ENCODE results near the gene POLE.
"Not testable (repeated sequence)": the region's sequence is repeated elsewhere in the genome, so short reads cannot be mapped to it uniquely, and the experiment has no call there.

The POLE gene

DNA sequence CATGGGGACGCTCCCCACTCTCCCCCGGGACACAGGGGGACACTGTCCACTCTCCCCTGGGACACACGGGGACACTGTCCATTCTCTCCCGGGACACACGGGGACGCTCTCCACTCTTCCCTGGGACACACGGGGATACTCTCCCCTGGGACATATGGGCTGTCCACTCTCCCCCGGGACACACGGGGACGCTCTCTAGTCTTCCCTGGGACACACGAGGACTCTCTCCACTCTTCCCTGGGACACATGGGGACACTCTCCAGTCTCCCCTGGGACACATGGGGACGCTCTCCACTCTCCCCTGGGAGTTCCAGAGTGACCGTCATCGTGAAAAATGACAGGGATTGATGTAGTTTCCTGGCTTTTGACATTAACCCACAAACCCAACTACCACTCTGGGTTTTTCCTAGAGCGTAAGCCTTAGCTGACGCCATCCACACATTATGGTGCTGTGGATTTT, 71.5 kb downstream of the POLE start:
- DNase-seq (ENCODE audit: low read depth in 2 of 2): no peak

DNA sequence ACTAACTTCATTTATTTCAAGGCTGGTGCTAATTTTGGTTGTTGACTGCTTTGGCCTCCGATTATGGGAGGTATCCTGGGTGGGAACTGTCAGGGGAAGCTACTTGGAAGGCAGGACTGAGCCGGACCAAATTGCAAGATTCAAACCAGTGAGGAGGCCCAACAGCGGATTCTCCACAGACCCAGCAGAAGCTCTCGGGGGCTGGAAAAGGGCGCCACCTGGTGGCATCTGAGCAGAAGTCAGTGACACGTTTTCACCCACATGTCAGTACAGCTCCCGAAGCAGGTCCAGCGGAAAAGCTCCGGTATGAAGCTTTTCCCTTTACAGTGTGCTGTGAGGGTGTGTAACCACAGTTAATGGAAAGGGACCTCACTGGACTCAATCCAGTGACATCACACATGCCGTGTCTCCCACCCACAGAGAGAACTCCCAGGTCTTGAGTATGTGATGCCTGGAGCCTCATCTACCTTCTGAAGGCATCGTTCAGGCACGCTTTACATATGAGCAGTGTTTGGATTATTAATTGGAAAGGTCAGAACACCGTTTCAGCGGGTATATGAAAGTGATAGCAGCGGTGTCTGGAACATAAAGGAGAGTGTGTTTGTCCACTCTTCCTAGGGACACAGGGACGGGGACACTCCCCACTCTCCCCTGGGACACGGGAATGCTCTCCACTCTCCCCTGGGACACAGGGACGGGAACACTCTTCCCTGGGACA, 72.1 kb downstream of the POLE start:
- DNase-seq (ENCODE audit: low read depth in 2 of 2): peak; percentile 61 to 62

DNA sequence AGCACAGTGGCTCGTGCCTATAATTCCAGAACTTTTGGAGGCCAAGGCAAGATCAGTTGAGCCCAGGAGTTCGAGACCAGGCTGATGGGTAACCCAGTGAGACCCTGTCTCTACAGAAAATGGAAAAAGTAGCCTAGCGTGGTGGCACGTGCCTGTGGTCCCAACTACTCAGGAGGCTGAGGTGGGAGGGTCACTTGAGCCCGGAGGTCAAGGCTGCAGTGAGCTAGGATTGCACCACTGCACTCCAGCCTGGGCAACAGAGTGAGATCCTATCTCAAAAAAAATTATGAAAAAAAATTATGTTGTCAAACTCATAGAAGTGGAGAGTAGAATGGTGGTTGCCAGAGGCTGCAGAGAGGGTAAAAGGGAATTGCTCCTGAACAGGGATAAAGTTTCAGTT, 73.1 kb downstream of the POLE start:
- DNase-seq (ENCODE audit: low read depth in 2 of 2): no peak

DNA sequence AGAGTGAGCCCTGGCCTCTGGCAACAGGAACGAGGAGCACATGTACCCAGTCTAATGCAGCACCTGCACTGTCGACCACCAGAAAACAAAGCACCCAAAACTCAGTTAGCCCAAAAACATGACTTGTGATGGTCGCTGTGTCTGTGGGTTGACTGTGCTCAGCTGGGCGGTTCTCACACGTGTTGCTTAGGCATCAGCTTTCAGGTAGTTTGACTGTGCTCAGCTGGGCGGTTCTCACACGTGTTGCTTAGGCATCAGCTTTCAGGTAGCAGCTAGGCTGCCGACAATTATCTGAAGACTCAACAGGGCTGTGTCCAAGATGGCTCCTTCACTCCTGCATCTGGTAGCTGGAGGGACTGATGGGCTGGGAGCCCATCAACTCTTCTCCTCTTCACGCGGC, 75.5 kb downstream of the POLE start:
- DNase-seq (ENCODE audit: low read depth in 2 of 2): no peak

DNA sequence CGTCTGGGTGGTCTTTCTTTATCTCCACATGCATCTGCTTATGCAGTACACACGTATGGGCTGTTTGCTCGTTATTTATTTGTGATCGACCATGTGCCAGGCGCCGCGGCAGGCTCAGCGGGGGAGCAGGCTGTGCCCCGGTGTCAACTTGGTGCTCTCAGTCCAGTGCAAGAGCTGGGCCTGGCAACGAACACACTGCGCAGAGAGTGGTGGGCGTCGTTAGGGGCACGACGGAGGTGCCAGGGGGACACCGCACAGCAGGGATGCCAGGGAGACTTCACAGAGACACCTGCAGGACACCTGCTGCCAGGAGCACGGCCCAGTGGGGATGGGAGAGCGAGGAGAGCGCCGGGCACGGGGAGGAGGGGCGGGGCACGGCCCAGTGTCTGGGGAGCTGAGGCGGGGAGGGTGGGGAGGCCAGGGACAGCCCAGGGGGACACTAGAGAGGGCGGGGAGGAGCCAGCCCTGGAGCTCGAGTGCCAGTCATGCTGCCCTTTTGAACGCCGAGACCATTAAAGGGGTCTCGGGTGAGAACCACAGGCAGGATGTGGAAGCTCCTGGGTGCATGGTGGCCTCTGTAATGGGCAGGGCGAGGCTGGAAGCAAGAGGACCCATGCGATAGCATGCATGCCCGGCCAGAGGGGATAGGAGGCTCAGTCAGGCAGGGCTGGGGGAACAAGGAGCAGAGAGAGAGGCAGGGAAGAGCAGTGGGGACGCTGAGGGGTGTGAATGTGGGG, 76.1 kb downstream of the POLE start:
- no peak for DNase-seq (ENCODE audit: low read depth in 2 of 2)

DNA sequence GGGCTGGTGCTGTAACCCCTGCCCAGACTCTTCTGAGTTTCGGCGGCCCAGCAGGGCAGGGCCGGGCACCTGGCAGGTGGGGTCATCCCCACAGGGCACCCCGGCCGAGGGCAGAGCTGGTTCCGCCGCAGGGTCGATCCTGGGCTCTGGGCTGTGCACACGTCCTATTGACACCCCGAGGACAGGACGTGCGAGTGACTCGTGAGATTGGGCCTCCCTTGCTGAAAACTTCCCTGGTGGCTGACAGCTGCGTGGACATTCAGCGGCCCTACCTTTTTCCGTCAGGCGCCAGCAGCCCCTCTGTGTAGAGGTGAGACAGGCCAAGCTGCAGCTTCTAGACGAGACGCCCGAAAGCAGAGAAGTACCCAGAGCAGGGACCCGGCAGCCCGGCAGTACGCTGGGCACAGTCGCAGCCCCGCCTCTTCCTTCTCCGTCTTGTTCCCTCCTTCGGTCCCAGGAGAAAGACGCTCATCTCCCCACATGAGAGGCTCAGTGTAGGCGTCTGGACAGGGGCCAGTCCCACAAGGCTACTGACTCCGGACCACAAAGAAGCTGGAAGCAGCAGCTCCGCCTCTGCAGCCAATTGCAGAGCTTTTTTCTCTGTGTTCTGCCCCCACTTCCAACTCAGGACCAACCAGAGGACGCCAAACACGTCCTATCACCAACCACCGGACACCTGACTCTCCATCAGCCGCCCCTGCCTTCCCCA, 76.9 kb downstream of the POLE start, which contains the start of gene LRCOL1:
Gene LRCOL1, minus strand, starts transcription at position 532 of the 709 bp plus-strand sequence. CDS start 4,331 bp downstream, outside the sequence.
- DNase-seq (ENCODE audit: low read depth in 2 of 2): no peak

DNA sequence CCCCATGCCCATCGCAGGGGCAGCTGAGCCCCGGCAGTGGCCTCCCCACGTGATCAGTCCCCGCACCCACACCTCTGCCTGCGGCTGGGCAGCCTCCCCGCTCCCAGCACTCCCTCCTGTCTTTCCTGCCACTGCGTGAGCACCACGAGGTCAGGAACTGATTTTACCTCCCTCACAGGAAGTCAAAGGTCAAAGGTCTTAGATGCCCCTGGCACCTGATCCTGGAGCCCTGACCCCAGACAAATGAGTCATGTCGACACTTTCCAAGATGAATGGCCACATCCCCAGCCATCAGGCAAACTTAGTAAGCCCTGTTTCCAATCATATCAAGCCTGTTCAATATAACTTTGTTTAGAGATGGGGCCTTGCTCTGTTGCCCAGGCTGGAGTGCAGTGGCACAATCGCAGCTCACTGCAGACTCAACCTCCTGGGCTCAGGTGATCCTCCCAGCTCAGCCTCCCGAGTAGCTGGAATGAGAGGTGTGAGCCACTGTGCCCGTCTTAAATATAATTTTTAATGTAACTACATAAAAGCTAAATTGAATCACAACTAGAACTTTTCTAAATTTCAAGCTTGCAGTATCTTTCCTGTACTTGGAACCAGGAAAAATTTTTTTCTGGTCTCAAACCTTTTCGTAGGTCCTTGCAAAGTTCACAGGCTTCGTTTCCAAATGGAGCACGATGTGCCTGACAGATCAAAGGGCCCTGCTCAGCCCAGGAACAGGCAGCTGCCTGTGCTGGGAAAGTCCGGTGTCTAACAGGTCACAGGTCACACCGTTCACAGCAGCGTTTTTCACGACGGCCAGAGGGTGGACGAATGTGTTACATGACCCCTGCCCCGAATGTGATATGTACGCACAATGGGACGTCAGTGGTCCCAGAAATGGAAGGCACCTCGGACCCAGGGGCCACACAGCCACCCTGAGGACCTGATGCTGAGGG, 78.6 kb downstream of the POLE start:
- no peak for DNase-seq (ENCODE audit: low read depth in 2 of 2)

DNA sequence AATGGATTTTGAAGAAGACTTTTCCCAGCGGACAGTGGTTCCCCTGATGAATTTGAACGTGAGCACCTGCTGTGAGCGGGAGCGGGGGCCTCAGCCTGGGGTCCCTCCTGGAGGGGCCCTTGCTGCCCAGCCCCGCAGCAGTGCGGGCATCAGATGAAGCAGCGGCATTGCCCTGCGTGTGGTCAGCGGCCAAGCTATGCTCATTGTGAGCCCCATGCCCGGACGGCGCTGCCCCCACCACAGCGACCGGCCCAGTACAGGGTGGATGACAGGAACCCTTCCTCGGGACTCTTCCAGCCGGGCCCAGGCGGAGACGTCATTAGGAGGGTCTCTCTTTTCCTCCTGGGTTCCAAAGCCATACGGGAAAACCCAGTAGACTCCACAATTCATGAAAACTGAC, 80.2 kb downstream of the POLE start:
- no peak for DNase-seq (ENCODE audit: low read depth in 2 of 2)

DNA sequence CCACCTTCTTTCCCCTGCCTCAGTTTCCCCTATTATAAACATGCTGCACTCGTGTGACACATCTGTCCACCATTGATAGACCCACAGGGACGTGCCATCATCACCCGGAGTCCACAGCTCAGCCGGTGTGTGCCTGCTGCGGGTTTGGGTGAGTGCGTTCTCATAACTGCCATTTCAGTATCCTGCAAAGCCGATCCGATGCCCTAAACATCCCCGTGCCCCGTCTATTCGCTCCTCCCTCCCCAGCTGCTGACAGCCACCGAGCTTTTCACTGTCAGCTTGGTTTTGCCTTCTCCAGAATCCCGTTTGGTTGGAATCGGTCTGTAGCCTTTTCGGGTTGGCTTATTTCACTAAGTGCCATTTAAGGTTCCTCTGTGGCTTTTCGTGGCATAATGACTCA, 80.7 kb downstream of the POLE start:
- DNase-seq (ENCODE audit: low read depth in 2 of 2): no peak

DNA sequence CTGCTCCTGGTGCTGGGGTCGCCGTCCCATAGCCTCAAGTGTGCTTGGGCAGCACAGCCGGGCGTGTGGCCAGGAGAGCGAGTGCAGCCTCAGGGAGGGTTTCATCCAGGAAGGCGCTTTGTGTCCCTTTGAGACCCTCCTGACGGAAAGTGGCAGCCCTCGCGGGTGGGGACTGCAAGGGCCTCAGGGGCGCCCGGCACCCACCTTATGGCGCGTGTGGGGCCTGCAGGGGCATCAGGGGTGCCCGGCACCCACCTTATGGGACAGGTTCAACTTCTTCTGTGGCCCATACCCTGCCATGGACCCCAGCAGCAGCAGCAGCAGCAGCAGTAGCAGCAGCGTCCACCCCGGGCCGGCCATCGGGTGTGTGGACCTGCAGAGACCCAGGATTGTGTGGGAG, 81.2 kb downstream of the POLE start:
- DNase-seq (ENCODE audit: low read depth in 2 of 2): no peak

DNA sequence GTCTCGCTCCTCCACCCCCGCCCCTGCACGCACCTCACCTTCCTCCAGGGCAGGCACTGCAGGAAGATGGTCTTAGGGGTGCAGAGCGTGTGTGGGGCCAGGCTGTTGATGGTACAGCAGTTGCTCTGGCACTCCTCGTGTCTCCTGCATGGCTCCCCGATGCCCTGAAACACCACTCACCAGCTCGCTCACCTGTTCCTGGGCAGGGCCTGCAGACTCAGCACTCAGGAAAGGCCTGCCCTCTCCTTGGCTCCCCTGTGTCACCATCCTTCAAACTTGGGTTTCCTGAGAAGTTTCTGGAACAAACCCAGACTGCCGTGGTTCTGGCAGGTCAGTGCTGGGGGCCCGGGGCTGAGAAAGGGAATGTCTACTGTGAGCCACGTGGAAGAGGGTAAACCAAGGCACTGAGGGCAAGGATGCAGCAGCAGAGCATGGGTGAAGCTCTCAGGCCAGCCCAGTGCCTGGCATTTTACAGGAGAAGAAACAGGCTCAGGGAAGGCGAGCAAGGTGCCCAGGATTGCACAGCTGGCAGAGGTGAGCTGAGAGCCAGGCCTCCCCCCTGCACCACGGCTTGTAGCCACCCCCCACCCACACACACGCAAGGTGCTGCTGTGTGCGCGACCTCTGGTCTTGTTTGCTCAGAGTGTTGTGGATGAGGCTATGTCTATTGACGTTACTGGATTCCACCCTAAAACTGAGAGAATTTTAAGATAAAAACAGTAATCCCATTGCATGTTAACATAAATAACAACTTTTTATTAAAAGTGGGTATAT, 82.3 kb downstream of the POLE start:
- no peak for DNase-seq (ENCODE audit: low read depth in 2 of 2)

DNA sequence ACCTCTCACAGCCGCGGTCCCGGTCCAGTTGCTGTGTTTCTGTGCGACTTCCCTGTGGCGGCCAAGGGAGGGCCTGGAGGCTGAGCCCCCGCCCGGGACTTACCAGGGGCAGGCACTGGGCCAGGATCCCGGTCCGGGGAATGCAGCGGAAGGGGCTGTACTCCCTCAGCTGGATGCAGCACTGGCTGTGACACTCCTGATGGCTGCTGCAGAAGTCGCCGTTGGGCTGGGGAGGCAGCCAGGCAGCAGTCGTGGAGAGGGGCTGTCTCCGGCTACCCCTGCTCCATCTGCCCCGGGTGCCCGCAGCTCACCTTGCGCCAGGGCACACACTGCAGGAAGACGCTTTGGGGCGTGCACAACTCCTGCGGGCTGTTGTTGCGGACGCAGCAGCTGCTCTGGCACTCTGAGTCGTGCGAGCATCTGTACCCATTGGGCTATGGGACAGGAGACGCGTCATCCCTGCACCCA, 83.0 kb downstream of the POLE start:
- DNase-seq (ENCODE audit: low read depth in 2 of 2): no peak

DNA sequence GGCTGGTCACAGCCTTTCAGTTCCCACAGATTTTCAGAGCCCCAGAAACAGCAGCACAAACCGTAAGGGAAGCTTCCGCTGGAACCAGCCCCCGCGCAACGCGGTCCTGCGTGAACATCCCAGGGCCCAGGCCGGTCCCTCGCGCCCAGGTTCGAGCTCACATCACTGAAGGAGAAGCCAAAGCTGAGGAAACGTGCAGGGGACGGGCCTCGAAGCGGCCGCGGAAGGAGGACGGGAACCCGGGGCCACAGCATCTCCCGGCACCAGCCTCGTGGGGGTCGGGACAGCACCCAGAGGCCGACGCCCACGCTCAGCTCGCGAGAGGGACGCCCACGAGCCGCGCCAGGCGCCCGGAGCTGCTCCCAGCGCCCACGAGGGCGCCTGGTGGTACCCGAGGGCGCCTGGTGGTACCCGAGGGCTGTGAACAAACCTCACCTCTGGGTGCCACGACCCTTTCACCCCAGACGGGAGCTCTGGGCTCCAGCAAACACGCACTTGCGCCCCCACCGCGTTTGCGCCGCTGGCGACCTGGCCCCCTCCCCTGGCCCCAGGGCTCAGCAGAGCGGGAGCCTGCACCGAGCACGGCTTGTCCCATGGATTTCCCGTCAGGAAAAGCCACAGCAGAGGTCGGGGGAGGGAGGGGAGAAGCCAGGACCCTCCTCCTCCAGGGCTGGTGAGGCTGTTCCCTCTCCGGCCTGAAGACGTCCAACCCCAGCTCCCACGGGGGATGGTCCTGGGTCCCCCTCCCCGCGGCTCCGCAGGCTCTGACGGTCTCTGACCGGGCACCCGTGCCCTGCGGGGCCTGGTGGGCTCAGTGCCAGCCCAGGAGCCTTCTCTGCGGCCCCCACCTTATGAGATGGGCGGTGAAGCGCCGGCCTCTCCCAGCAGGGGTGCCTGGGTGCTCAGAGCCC, 83.6 kb downstream of the POLE start:
- DNase-seq (ENCODE audit: low read depth in 2 of 2): no peak

DNA sequence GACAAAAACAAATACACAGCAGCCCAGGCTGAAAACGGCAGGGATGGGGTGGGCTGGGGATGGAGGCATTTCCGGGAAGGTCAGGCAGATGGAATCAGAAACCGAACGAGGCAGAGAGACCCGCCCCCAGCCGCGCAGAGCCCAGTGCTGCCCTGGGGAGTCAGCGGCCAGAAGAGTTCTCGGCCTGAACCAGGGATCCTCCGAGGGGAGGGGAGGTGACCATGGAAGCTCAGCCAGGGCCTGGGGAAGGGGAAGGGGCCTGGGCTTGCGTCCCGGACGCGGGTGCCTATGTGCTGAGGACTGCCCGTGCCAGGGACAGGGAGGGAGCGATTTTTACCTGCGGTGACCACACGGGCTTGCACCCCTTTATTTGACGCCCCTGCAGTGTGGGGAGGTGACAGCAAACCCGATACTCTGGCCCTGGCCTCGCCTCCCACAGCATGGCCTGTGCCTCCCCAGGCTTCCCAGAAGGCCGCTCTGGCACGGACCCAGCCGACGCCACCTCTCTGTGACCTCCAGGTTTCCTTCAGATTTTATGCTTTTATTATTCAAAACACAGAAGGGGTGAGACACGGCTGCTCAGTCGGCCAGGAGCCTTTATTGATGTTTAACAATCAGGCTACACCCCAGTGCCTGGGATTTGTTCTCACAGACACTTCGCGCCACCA, 84.4 kb downstream of the POLE start:
- DNase-seq (ENCODE audit: low read depth in 2 of 2): no peak

DNA sequence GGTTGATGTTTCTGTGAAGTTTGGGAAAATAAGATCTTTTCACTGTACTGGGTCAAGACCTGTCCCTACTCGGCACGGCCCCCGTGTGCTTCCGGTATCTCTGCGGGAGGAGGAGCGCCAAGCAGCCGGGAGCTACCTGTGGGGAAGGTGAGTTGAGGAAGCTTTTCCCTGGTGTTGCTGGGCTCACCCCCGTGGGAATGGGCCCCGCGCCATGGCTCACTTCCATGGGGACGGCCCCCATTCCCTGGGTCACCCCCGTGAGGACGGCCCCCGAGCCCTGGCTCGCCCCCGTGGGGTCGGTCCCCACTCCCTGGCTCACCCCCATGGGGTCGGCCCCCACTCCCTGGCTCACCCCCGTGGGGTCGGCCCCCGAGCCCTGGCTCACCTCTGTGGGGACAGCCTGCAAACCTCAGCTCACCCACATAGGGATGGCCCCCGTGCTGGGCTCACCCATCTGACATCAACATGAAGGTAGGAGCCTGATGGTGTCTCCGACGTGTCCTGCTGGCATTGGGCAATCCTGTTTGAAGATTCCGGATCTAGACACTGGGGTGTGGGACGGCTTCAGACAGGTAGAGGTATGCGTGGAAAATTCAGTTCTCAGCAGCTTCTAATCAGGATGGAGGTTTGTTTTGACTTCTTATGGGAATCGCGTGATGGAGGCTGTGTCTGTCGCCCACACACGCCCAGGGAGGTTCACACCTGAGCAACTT, 85.8 kb downstream of the POLE start:
- no peak for DNase-seq (ENCODE audit: low read depth in 2 of 2)

DNA sequence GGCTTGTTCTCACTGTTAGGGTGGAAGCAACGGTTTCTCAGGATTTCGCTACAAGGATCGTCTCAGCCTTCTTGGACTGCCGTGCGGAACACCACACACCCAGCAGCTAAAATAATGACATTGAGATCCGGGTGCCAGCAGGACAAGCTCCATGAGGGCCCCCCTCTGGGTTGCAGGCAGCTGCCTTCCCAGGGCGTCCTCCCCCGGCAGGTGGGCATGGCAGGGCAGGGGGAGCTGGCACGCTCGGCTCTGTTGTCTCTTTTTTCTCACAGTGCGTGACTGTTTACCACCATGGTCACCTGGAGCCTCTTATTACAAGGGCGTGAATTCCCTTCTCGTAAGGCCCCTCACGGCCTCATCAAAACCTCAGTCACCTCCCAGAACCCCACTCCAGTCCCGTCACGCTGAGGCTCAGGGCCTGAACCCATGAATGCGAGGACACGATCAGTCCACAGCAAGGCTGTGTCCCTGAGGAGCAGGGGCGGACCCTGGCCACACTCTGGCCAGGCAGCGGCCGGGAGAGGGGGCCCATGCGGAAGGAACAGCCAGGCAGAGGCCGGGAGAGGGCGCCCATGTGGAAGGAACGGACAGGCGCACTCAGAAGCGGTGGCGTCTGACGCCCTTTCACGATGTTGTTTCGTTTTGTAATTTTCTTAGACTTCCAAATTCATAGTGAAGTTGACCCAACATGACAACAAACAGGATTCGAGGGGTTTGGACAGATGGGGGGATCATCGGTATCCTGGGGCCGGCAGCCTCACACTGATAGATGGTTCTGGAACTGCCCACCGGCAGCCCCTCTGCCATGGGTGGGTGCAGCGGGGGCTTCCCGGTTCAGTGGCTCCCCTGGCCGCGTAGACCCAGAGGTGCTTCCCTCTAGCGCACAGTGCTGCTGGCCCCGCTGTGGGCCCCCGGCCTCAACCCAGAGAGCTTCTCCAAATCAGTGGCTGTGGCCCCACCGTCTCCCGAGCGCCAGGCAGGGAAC, 86.8 kb downstream of the POLE start:
- no peak for DNase-seq (ENCODE audit: low read depth in 2 of 2)

DNA sequence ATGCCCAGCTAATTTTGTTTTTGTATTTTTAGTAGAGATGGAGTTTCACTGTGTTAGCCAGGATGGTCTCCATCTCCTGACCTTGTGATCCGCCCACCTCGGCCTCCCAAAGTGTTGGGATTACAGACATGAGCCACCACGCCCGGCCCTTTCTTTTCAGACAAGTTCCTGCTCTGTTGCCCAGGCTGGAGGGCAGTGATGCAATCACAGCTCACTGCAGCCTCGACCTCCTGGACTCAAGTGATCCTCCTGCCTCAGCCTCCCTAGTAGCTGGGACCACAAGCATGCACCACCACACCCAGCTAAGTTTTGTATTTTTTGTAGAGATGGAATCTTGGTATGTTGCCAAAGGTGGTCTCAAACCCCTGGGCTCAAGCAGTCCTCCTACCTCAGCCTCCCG, 87.6 kb downstream of the POLE start:
- DNase-seq (ENCODE audit: low read depth in 2 of 2): not testable (repeated sequence)
